Measurements from ENCODE around the gene ARAP1. TPM values are rescaled to one million over a fixed set of nuclear protein-coding genes. Genes with fewer than 3 reads are reported as not detected.

The ARAP1 gene
- total and polyA plus RNA-seq, 2 donors (not counting 3 experiments of a cell fraction or from before 2014, with no cell fraction given), result 36.8 to 66.2 TPM

DNA sequence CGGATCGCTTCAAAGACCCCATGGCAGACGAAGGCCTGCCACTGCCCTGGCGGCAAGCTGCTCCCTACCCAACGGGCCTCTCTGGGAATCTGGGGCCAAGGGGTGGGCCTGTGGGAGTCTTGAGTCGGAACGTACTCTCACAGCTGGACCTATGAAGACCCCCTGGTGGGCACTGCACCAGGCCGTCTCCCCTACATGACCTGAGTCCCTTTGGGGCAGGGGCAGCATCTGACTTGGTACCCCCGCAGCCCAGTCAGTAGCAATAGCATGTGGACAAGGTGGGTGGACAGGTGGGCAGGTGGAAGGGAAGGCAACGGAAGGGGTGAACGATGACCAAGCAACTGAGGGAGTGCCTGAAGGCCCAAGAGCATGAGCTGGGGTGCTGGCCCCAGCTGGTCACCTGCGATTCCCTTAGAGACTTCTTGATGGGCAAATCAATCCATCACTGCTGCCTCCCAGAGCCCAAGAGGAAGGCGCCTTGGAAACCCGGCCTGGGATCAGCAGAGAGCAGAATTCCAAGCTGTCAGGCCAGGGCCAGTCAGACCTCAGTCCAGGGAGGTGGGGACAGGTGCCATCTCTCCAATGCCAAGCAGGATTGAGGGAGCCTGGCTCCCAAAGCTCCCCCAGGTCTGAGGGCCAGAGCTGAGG, 35.3 kb downstream of the ARAP1 start:
- Histone ChIP-seq H3K9ac (replicated peaks; ENCODE audit: extremely low read depth, insufficient read depth, low read length) (no peak overlapping the region), H3K9me3 (replicated peaks; ENCODE audit: control insufficient read depth, insufficient read depth, low read length) (no peaks in the 10 kb centered on the region), H3K4me3 (replicated peaks in 1 of 3; ENCODE audit: insufficient read depth in 1 of 3, low read depth in 1 of 3, low read length in 3 of 3) (no peak overlapping the region), H3K4me1 (ENCODE audit: control insufficient read depth, extremely low read depth, insufficient read depth, low read length) (peaks cover 19% of the 10 kb centered on the region), H3K36me3 (ENCODE audit: control insufficient read depth in 2 of 2, extremely low read depth in 1 of 2, insufficient read depth in 2 of 2, low read length in 2 of 2) (peaks cover 0 to 3% of the 10 kb centered on the region in 2 experiments), H4K20me1 (replicated peaks; ENCODE audit: control insufficient read depth, extremely low read depth, insufficient read depth, low read length) (no peaks in the 10 kb centered on the region), H3K27me3 (ENCODE audit: control insufficient read depth in 2 of 2, insufficient read depth in 2 of 2, low read length in 2 of 2) (no peaks in the 10 kb centered on the region), H3K79me2 (ENCODE audit: control insufficient read depth, insufficient read depth, low read length) (peaks cover 40% of the 10 kb centered on the region), H2AFZ (ENCODE audit: low read depth, low read length) (no peak overlapping the region), H3K27ac (ENCODE audit: insufficient read depth, low read depth, low read length) (no peak overlapping the region), H3K4me2 (ENCODE audit: insufficient read depth, low read length) (no peak overlapping the region), H3K9me1 (replicated peaks; ENCODE audit: control insufficient read depth, extremely low read depth, insufficient read depth, low read length) (no peaks in the 10 kb centered on the region)
- no peak for TF ChIP-seq JUN (IDR thresholded peaks at IDR 0.05; ENCODE audit: borderline replicate concordance, insufficient read depth, insufficient read length, low read depth)
- intact Hi-C loops (cut with micrococcal nuclease) (no loop called here), dilution Hi-C loops (cut with MboI; ENCODE audit: extremely low pct_ligation_motif_present, low sequenced_read_pairs) (no loop called here)
- no TSS peak for BruUV-seq (replicated peaks)
- POLR2A ChIA-PET, result no interaction called here
- FAIRE-seq, result no peak
- CTCF ChIA-PET, result interaction anchor here (1.2 to 2.7 kb wide), 3 partner anchors 8 to 246 kb away, joined by 4 to 12 read pairs (median 8); no protein-coding TSS in a partner anchor
- no peak for DNase-seq (ENCODE audit: low read depth, low spot score)

DNA sequence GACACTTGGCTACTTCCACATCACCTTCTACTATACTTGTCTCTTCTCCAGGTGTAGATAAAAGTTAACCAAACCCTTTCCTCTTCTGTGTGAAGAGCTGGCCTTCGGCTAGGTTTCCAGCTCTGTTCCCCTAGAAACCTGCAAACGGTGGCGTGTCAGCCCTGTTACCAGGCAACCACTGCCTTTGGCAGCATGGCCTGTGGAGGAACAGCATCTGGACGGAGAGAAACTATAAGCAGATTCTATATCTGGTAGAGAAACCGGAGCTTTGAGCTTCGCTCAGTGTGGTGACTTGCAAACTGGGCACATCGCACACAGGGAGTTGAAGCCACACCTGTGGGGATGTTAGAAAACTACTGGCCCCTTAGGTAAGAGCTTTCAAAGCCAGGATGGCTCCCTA, 35.9 kb downstream of the ARAP1 start:
- intact Hi-C loops (cut with micrococcal nuclease) (no loop called here), dilution Hi-C loops (cut with MboI; ENCODE audit: extremely low pct_ligation_motif_present, low sequenced_read_pairs) (no loop called here)
- POLR2A ChIA-PET, result no interaction called here
- Histone ChIP-seq H3K9me1 (replicated peaks; ENCODE audit: control insufficient read depth, extremely low read depth, insufficient read depth, low read length) (no peaks in the 10 kb centered on the region), H2AFZ (ENCODE audit: low read depth, low read length) (no peak overlapping the region), H3K79me2 (ENCODE audit: control insufficient read depth, insufficient read depth, low read length) (peaks cover 34% of the 10 kb centered on the region), H3K9me3 (replicated peaks; ENCODE audit: control insufficient read depth, insufficient read depth, low read length) (no peaks in the 10 kb centered on the region), H3K27me3 (ENCODE audit: control insufficient read depth in 2 of 2, insufficient read depth in 2 of 2, low read length in 2 of 2) (no peaks in the 10 kb centered on the region), H3K36me3 (ENCODE audit: control insufficient read depth in 2 of 2, extremely low read depth in 1 of 2, insufficient read depth in 2 of 2, low read length in 2 of 2) (peaks cover 0 to 5% of the 10 kb centered on the region in 2 experiments), H3K4me3 (replicated peaks in 1 of 3; ENCODE audit: insufficient read depth in 1 of 3, low read depth in 1 of 3, low read length in 3 of 3) (no peak overlapping the region), H3K4me2 (ENCODE audit: insufficient read depth, low read length) (no peak overlapping the region), H3K4me1 (ENCODE audit: control insufficient read depth, extremely low read depth, insufficient read depth, low read length) (peaks cover 17% of the 10 kb centered on the region), H4K20me1 (replicated peaks; ENCODE audit: control insufficient read depth, extremely low read depth, insufficient read depth, low read length) (no peaks in the 10 kb centered on the region), H3K9ac (replicated peaks; ENCODE audit: extremely low read depth, insufficient read depth, low read length) (no peak overlapping the region), H3K27ac (ENCODE audit: insufficient read depth, low read depth, low read length) (no peak overlapping the region)
- DNase-seq (ENCODE audit: low read depth, low spot score), result no peak
- no peak for FAIRE-seq
- CTCF ChIA-PET, result interaction anchor here (1.2 to 2.7 kb wide), 3 partner anchors 9 to 245 kb away, joined by 4 to 12 read pairs (median 8); no protein-coding TSS in a partner anchor
- TF ChIP-seq POLR2A (IDR thresholded peaks at IDR 0.05; ENCODE audit: low read depth, low read length), result no peak
- BruUV-seq (replicated peaks), result no TSS peak
